SK-N-DZ (cell line): ENCODE data around the gene AQP12A.

ENCODE experiments used
- DNase-seq: peaks from one replicate; pipeline ENCODE4 v3.0.0-alpha.2; 2015; ENCODE audit warnings: low spot score

AQP12A gene

GRCh38 chr2:240722376-240722775, 30.7 kb downstream of the AQP12A start:
- no peak for DNase-seq

GRCh38 chr2:240722796-240723735, 31.4 kb downstream of the AQP12A start:
- DNase-seq: no peak

- no peak for DNase-seq
These were observed 32.2 kb downstream of the AQP12A start for GRCh38 chr2:240723851-240724250.

GRCh38 chr2:240724431-240724830, 32.8 kb downstream of the AQP12A start:
- no peak for DNase-seq

- DNase-seq: no peak
These were observed 33.6 kb downstream of the AQP12A start for GRCh38 chr2:240725266-240725665.

GRCh38 chr2:240725671-240726070, 34.0 kb downstream of the AQP12A start:
- no peak for DNase-seq

- DNase-seq: no peak
These were observed 35.2 kb downstream of the AQP12A start for GRCh38 chr2:240726876-240727275.

- DNase-seq: no peak
These were observed 35.8 kb downstream of the AQP12A start for GRCh38 chr2:240727439-240727838.

- no peak for DNase-seq
These were observed 36.2 kb downstream of the AQP12A start for GRCh38 chr2:240727913-240728312.

- no peak for DNase-seq
These were observed 36.7 kb downstream of the AQP12A start for GRCh38 chr2:240728361-240728760.

- DNase-seq: peak; percentile 79
These were observed 37.2 kb downstream of the AQP12A start for GRCh38 chr2:240728827-240729226.

GRCh38 chr2:240730501-240731177, 39.0 kb downstream of the AQP12A start:
- DNase-seq: no peak

GRCh38 chr2:240731178-240731545, 39.5 kb downstream of the AQP12A start:
- DNase-seq: no peak

- DNase-seq: no peak
These were observed 40.5 kb downstream of the AQP12A start for GRCh38 chr2:240732184-240732583.

GRCh38 chr2:240732911-240733622, 41.4 kb downstream of the AQP12A start:
- no peak for DNase-seq

- no peak for DNase-seq
These were observed 42.3 kb downstream of the AQP12A start for GRCh38 chr2:240733803-240734495.

- DNase-seq: no peak
These were observed 43.1 kb downstream of the AQP12A start for GRCh38 chr2:240734756-240735155.

GRCh38 chr2:240735476-240735875, 43.8 kb downstream of the AQP12A start:
- DNase-seq: no peak

- DNase-seq: no peak
These were observed 44.9 kb downstream of the AQP12A start for GRCh38 chr2:240736281-240737250.

- no peak for DNase-seq
These were observed 45.8 kb downstream of the AQP12A start for GRCh38 chr2:240737512-240737911.
